Sigmoid colon (tissue), 4 donors: ENCODE results near the gene MOB2.

ENCODE experiments used
- EP300 ChIP-seq, 4 donors: sonication (generic); formaldehyde crosslinking; IDR thresholded peaks; one replicate each; pipeline ENCODE4 v1.6.1; 2017; ENCODE audit warnings: antibody characterized with exemption in 4 of 4
- TF ChIP-seq, protein P1 (sequence below), 4 experiments: fragments of 450-650 bp in 3 of 4; fragments of 200-600 bp in 1 of 4; IDR thresholded peaks; one replicate each; pipeline ENCODE4 v1.5.1; 2016 to 2019; ENCODE audit warnings: antibody characterized with exemption in 4 of 4, mild to moderate bottlenecking in 3 of 4, moderate library complexity in 2 of 4

DNA sequence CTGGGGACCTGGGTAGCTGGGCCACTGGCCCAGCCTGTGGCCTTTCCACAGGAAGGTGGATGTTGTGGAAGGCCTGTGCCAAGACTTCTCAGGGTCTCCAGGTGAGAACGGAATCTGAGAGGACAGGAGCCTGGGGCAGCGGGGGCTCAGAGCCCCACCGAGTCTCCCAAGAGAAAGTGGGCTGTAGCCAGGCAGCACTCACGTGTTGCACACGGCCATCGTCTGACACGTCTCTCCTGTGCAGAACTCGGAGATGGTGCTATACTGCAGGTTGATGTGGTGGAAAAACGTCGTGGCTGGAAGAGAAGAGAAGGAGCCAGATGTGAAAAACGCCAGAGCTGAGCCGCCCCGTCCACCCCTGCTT, 6.4 kb downstream of the MOB2 start:
- TF ChIP-seq EP300 (IDR thresholded peaks at IDR 0.05): no peak
- TF ChIP-seq, protein P1, sequence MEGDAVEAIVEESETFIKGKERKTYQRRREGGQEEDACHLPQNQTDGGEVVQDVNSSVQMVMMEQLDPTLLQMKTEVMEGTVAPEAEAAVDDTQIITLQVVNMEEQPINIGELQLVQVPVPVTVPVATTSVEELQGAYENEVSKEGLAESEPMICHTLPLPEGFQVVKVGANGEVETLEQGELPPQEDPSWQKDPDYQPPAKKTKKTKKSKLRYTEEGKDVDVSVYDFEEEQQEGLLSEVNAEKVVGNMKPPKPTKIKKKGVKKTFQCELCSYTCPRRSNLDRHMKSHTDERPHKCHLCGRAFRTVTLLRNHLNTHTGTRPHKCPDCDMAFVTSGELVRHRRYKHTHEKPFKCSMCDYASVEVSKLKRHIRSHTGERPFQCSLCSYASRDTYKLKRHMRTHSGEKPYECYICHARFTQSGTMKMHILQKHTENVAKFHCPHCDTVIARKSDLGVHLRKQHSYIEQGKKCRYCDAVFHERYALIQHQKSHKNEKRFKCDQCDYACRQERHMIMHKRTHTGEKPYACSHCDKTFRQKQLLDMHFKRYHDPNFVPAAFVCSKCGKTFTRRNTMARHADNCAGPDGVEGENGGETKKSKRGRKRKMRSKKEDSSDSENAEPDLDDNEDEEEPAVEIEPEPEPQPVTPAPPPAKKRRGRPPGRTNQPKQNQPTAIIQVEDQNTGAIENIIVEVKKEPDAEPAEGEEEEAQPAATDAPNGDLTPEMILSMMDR (IDR thresholded peaks at IDR 0.05): no peak
